K562 (cell line): ENCODE results near the gene SPIRE1. TPM values are rescaled to one million over a fixed set of nuclear protein-coding genes. Genes with fewer than 3 reads are reported as not detected.

Experiments
- BRD4 ChIP-seq: fragments of 200-600 bp; sonication (generic); IDR thresholded peaks from 2 replicates; pipeline ENCODE4 v1.6.1; 2017; ENCODE audit warnings: inconsistent platforms
- C11orf30 ChIP-seq: fragments of 450-650 bp; IDR thresholded peaks from 2 replicates; pipeline ENCODE4 v1.6.1; 2016; ENCODE audit warnings: low read depth, mild to moderate bottlenecking
- CBFA2T3 ChIP-seq: fragments of 450-650 bp; IDR thresholded peaks from 2 replicates; pipeline ENCODE4 v1.6.1; 2017
- CBX8 ChIP-seq: fragments of 200-600 bp; sonication (generic); IDR thresholded peaks from 2 replicates; pipeline ENCODE4 v1.6.1; 2012; ENCODE audit warnings: borderline replicate concordance, mixed run types, low read depth, mild to moderate bottlenecking, moderate library complexity, mixed read lengths, low read length, control low read depth, inconsistent platforms; ENCODE audit not compliant: poor library complexity, severe bottlenecking; ENCODE audit errors: extremely low read depth
- HEY1 ChIP-seq: fragments of 250-450 bp; sonication (Bioruptor Pico); IDR thresholded peaks from 2 replicates; pipeline ENCODE4 v1.5.0; 2020; ENCODE audit warnings: mild to moderate bottlenecking, moderate library complexity, borderline replicate concordance
- KLF13 ChIP-seq: fragments of 450-650 bp; IDR thresholded peaks from 2 replicates; pipeline ENCODE4 v1.6.1; 2016; ENCODE audit warnings: missing genetic modification characterization, low read depth, mild to moderate bottlenecking, missing compliant biosample characterization, moderate library complexity, borderline replicate concordance
- L3MBTL2 ChIP-seq: fragments of 450-650 bp; IDR thresholded peaks from 2 replicates; pipeline ENCODE4 v1.6.1; 2016; ENCODE audit warnings: mild to moderate bottlenecking, moderate library complexity
- MED1 ChIP-seq: sonication (generic); formaldehyde crosslinking; IDR thresholded peaks from 2 replicates; pipeline ENCODE4 v1.8.1; 2023; ENCODE audit warnings: missing genetic modification reagents, borderline replicate concordance
- MYC ChIP-seq, 2 experiments: fragments of 250-450 bp in 1 of 2; sonication (Bioruptor Pico) in 1 of 2; IDR thresholded peaks; 2 replicates each; pipeline versions ENCODE4 v1.5.1 to v1.6.1; 2012 to 2021; ENCODE audit warnings: low read depth in 2 of 2, borderline replicate concordance in 1 of 2, improper control_type of control experiment in 1 of 2, low read length in 1 of 2, mild to moderate bottlenecking in 1 of 2, moderate library complexity in 1 of 2
- NCOR1 ChIP-seq: fragments of 450-650 bp; IDR thresholded peaks from 2 replicates; pipeline ENCODE4 v1.6.1; 2016; ENCODE audit warnings: mild to moderate bottlenecking, moderate library complexity
- RB1 ChIP-seq: fragments of 450-650 bp; IDR thresholded peaks from 2 replicates; pipeline ENCODE4 v1.6.1; 2017; ENCODE audit warnings: low read depth, mild to moderate bottlenecking
- ZNF175 ChIP-seq: fragments of 200-800 bp; sonication (Bioruptor generic); IDR thresholded peaks from 2 replicates; pipeline ENCODE4 v1.6.1; 2016; ENCODE audit warnings: low read depth, mild to moderate bottlenecking, missing genetic modification characterization, missing compliant biosample characterization
- ZNF316 ChIP-seq: fragments of 450-650 bp; IDR thresholded peaks from 2 replicates; pipeline ENCODE4 v1.6.1; 2016
- polyA plus RNA-seq, 8 experiments: library from polyadenylated mRNA; depleted of rRNA in 4 of 8; stranded (reverse) in 5 of 8; unstranded in 3 of 8; fragments of >200 nt; fragmentation: Nextera tagmentation in 2 of 8; fragmentation: Illumina TruSeq in 1 of 8; extraction: Ambion mirVana in 2 of 8; extraction: Trizol in 1 of 8; gene quantifications; 2 replicates each; pipeline versions ENCODE4 v1.2.1 to v1.2.3, GENCODE V29; 2011 to 2014; ENCODE audit warnings: inconsistent platforms in 1 of 8, missing spikeins in 1 of 8
- total RNA-seq, 7 experiments: library from RNA; depleted of rRNA in 6 of 7; stranded (reverse); fragments of >200 nt in 6 of 7; fragmentation: Illumina TruSeq in 2 of 7; extraction: Trizol in 2 of 7; gene quantifications; 2 replicates each; pipeline versions ENCODE4 v1.2.1 to v1.2.3, GENCODE V29; 2011 to 2021; ENCODE audit warnings: low replicate concordance in 1 of 7
- TF ChIP-seq, protein P1 (sequence below): fragments of 450-650 bp; IDR thresholded peaks from 2 replicates; pipeline ENCODE4 v1.7.1; 2018; ENCODE audit warnings: mild to moderate bottlenecking, low read depth; ENCODE audit not compliant: partially characterized antibody
- TF ChIP-seq, protein P2 (sequence below): fragments of 450-650 bp; IDR thresholded peaks from 2 replicates; pipeline ENCODE4 v1.6.1; 2017; ENCODE audit warnings: antibody characterized with exemption, mild to moderate bottlenecking
- TF ChIP-seq, protein P3 (sequence below), 2 experiments: fragments of 450-650 bp in 1 of 2; sonication (generic) in 1 of 2; formaldehyde crosslinking in 1 of 2; IDR thresholded peaks in 1 of 2; conservative IDR thresholded peaks in 1 of 2; 2 replicates each; pipeline versions ENCODE4 v1.6.1 to v1.8.1; 2016 to 2023; ENCODE audit warnings: mild to moderate bottlenecking in 2 of 2, moderate library complexity in 2 of 2, inconsistent platforms in 1 of 2, missing genetic modification reagents in 1 of 2

The SPIRE1 gene
- total and polyA plus RNA-seq, 9 of the 15 experiments (the other 6 are each of a cell fraction or from before 2014, with no cell fraction given): 2.9 to 14.0 (median 10.2) TPM

DNA sequence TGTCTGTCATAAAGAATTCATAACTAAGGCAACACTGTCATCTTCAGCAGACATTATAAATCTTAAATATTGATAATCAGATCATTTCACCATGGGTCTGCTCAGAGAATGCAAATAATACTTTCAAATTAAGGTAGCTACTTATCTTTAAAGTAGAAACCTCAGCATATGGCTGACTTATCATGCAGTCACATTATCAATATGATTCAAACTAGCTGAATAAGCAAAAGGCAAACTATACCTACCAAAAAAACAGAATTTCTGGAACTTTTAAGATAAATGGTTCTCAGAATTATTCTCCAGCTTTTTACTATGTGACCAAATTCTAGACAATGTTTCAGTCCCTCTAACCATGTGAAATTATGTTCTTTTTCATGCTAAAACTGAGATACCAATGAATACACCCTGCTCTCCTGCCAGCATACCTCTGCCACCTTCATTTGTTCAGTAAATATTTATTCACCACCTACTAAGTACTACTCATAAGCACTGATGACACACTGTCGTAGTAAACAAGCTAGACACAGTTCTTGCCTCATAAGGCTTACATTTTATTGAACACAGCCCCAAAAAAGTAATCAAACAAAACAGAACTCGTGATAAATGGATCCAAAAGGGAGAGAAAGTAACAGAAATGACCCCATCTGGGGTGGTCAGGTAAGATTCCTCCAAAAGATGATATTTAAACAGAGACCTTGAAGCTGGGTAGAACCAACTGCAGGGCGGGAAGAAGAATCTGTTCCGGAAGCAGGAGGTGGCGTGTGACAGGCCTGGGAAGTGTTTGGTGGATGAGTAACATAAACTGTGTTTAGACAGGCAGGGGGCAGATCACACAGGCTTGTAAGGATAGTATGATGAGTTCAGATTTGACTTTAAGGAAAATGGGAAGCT lies 17.7 kb downstream of the SPIRE1 start (continued):
- TF ChIP-seq HEY1 (CRISPR knock-in tag): no peak
- TF ChIP-seq ZNF175 (CRISPR knock-in tag): peak; percentile 43; the same call in 1 of the 2 replicates
- TF ChIP-seq C11orf30: peak; percentile 79
- TF ChIP-seq, protein P1, sequence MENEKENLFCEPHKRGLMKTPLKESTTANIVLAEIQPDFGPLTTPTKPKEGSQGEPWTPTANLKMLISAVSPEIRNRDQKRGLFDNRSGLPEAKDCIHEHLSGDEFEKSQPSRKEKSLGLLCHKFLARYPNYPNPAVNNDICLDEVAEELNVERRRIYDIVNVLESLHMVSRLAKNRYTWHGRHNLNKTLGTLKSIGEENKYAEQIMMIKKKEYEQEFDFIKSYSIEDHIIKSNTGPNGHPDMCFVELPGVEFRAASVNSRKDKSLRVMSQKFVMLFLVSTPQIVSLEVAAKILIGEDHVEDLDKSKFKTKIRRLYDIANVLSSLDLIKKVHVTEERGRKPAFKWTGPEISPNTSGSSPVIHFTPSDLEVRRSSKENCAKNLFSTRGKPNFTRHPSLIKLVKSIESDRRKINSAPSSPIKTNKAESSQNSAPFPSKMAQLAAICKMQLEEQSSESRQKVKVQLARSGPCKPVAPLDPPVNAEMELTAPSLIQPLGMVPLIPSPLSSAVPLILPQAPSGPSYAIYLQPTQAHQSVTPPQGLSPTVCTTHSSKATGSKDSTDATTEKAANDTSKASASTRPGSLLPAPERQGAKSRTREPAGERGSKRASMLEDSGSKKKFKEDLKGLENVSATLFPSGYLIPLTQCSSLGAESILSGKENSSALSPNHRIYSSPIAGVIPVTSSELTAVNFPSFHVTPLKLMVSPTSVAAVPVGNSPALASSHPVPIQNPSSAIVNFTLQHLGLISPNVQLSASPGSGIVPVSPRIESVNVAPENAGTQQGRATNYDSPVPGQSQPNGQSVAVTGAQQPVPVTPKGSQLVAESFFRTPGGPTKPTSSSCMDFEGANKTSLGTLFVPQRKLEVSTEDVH: peak; percentile 44
- no peak for TF ChIP-seq KLF13 (tag)
- peak; percentile 29; the same call in 1 of the 2 replicates for TF ChIP-seq CBFA2T3
- TF ChIP-seq ZNF316: peak; percentile 87
- TF ChIP-seq NCOR1: no peak
- TF ChIP-seq L3MBTL2: peak; percentile 67; the same call in 1 of the 2 replicates
- TF ChIP-seq, protein P2, sequence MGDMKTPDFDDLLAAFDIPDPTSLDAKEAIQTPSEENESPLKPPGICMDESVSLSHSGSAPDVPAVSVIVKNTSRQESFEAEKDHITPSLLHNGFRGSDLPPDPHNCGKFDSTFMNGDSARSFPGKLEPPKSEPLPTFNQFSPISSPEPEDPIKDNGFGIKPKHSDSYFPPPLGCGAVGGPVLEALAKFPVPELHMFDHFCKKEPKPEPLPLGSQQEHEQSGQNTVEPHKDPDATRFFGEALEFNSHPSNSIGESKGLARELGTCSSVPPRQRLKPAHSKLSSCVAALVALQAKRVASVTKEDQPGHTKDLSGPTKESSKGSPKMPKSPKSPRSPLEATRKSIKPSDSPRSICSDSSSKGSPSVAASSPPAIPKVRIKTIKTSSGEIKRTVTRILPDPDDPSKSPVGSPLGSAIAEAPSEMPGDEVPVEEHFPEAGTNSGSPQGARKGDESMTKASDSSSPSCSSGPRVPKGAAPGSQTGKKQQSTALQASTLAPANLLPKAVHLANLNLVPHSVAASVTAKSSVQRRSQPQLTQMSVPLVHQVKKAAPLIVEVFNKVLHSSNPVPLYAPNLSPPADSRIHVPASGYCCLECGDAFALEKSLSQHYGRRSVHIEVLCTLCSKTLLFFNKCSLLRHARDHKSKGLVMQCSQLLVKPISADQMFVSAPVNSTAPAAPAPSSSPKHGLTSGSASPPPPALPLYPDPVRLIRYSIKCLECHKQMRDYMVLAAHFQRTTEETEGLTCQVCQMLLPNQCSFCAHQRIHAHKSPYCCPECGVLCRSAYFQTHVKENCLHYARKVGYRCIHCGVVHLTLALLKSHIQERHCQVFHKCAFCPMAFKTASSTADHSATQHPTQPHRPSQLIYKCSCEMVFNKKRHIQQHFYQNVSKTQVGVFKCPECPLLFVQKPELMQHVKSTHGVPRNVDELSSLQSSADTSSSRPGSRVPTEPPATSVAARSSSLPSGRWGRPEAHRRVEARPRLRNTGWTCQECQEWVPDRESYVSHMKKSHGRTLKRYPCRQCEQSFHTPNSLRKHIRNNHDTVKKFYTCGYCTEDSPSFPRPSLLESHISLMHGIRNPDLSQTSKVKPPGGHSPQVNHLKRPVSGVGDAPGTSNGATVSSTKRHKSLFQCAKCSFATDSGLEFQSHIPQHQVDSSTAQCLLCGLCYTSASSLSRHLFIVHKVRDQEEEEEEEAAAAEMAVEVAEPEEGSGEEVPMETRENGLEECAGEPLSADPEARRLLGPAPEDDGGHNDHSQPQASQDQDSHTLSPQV: peak; percentile 72
- no peak for TF ChIP-seq CBX8
- TF ChIP-seq MED1: no peak
- no peak for TF ChIP-seq RB1
- 0 out of 2 replicates have a peak, but pooled peaks have one; percentile 23 for TF ChIP-seq MYC (IDR thresholded peaks at IDR 0.05; ENCODE audit: low read depth, low read length)
- no peak for TF ChIP-seq MYC (CRISPR knock-in tag; IDR thresholded peaks at IDR 0.05; ENCODE audit: borderline replicate concordance, low read depth)
- no peak for TF ChIP-seq BRD4
- TF ChIP-seq, protein P3, sequence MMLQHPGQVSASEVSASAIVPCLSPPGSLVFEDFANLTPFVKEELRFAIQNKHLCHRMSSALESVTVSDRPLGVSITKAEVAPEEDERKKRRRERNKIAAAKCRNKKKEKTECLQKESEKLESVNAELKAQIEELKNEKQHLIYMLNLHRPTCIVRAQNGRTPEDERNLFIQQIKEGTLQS (IDR thresholded peaks at IDR 0.05): peak; percentile 21; the same call in 1 of the 2 replicates
- TF ChIP-seq, protein P3 (CRISPR knock-in tag; conservative IDR thresholded peaks at IDR 0.05): no peak
